ENCODE results near the gene CBX6.

The CBX6 gene

DNA sequence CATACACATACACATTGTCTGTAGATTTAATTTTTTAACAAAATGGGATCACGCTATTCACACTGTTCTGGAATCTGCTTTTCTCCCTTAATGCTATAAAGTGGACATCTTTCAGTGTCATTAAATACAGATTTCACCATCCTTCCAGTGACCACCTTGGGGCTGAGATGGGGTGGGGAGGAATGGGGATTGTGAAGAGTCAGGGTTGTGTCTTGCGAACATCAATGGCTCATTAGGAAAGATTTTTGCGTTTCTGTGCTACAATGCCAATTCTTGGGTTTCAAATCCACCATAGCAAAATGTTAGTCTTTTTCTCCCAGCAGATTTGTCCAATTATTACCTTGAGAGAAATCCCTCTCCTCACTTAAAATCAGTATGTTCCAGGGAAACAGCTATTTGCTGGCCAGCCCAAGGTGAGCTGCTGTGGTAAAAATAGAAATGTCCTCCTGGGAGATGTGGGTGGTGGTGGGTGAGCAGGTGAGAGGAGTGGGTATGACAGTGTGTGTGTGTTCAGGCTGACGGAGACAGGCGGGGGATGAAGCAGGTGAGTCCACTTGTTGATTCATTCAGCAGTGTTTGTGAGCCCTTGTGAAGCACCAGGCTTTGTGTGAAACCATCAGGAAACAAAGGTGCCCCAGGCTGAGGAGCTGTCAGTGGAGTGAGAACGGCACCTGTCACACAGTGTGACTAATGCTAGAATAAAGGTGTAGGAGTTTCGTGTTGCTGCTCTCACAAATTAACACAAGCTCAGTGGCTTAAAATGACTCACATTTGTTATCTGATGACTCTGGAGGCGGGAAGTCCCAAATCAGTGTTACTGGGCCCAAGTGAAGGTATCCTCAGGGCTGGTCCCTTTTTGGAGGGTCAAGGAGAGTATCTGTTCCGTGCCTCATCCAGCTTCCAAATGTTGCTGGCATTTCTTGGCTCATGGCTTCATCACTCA, 1.7 kb upstream of the CBX6 start:
- peak; percentile 91 for DNase-seq (ENCODE audit: low spot score)

DNA sequence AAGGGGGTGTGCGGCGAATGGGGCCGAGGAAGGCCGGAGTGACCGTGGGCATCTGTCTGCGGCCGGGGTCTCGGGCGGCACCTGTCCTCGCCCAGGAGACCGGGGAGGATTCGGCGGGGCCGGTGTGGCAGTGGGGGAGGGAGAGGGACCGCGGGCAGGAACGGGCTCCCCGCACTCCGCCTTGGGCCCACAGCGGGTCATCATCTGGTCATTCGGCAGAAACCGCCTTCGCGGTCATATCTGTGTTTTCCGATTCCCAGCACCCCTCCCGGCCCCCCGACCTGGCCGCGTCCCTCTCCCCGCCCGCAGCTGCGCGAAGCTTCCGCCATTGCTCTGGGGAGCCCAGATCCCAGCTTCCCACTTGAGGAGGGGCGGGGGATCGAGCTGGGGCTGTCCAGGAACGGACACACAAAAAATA, 824 bp upstream of the CBX6 start:
- no peak for DNase-seq (ENCODE audit: low spot score)

DNA sequence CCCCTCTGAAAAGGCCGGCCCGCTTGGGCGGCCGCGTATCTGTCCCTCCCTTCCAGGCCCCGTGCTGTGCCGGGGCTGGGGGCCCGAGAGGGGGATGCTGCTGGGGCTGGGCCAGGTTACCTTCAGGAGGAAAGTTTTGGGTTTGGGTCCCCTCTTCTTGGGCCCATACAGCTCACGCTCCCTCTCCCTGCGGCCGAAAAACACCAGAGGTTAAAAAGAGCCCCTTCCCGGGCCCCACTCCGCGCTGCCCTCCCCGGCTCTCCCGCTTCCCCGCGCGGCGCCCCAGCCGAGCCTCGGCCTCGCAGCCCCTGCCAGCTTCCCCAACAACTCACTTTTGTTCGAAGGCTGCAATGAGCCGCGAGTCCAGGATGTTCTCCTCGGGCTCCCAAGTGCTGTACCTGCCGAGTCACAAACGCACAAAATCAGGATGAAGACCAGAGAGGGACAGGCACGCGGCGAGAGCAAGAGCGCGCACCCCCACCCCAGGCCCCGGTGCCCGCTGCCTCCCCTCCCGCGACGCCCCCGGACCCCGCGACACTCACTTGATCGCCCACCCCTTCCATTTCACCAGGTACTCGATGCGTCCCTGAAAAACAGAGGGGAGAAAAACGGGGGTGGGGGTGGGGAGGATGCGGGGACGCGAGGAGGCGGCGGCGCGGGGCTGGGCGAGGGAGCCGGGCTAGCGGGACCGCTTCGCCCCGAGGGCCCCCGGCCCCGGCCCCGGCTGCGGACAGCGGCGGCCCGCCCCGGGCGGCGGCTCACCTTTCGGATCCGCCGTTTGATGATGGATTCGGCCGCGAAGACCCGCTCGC, 450 bp downstream of the CBX6 start:
- DNase-seq (ENCODE audit: low spot score): no peak

DNA sequence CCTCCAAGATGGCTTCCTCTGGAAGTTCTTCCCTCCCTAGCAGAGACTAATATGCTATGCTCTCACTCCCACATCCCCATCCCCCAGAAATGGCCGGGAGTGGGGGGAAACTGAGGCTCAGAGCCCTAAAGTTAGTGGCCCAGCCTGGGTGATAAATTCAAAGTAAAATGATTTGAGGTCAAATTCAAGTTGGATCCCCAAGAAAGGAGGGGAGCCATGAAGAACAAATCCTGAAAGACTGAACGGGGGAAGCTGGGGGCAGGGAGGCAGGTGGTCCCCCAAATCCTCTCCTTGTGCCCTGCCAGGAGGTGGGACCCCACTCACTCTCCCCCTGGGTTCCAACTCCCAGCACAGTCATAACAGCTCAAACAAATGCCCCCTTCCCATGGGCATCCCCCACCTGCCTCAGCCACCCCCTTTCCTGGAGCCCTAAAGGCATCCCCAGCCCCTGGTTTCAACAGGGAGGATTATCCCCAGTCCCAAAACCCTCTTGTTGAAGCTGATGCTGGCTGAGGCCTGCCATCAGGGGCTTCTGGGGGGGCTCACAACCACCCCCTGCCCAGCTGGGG, 1.1 kb downstream of the CBX6 start:
- DNase-seq (ENCODE audit: low spot score): no peak

DNA sequence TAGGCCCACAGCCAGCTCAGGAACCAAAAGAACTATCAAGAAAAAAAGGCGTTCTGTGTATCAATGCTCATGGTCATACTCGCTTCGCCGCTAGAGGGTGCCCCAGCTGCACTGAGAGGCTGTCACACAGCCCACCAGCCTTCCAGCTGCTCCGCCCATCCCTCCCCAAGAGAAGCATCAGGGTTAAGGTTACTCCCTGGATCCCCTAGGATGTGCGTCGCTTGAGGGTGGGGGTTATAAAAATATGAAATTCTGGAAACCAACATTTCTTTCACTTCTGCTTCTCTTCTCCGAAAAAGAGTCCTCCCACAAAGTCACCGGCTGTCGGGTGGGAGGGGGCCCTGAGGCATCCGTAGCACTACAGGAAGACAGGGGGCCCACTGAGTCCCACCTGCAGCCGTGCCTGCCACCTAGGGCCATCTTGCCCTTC, 1.7 kb downstream of the CBX6 start:
- peak; percentile 87 for DNase-seq (ENCODE audit: low spot score)

DNA sequence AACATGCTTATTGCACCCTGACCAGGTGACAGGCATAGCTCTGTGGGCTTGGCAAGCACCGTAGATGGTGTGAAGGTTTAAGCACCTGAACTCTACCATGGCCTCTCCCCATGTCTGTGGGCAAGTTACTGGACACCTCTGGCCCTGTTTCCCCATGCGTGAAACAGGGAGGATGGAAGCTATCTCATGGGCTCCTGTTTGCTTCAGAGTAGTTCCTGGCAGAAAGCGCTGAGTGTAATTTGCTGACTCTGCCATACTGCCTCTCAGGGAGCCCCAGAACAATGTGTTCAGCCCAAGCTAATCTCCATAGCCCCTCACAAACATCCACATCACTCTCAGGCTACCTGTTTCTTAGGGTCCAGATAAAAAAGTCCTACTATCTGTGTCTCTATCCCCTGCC, 2.4 kb downstream of the CBX6 start:
- no peak for DNase-seq (ENCODE audit: low spot score)

DNA sequence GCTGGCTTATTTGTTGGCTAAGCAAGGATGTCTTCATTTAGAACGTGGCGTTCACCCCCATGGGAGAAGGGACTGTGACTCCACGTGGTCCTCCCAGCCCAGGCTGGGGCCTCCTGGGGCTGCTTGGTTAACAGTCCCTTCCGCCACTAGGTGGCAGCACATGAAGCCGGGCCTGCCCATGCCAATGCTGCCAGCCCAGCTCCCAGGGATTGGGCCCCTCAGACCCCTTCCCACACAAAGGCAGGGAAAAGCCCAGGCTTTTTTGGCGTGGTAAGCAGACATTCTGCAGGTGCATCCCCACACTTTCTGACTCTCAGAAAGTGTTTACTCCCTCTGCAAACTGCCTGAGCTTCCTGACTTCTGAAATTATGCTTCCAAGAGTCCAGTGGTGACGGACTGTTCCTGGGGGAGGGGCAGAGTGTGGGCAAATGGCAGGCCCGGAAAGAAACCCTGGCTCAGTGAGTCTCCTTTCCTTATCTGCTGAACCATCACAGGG, 3.1 kb downstream of the CBX6 start:
- peak; percentile 82 for DNase-seq (ENCODE audit: low spot score)

DNA sequence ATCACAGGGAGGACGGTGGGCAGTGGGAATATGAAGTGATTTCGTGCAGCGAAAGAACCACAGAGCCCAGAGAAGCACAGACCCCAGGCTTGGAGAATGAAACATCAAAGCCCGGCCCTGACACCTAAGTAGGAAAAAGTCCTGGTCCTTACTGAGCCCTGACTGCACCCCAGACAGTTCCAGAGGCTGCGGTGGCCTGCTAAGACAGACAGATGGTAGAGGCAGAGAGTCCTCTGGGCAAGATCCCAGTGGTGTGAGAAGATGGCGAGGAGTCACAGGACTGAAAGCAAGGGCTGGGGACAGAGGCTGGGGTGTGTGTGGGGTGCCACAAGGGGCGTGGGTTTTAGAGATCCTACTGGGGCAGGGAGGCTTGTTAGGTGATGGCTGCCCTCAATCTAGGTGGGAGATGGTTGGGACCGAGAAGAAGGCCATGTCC, 3.7 kb downstream of the CBX6 start:
- DNase-seq (ENCODE audit: low spot score): no peak

DNA sequence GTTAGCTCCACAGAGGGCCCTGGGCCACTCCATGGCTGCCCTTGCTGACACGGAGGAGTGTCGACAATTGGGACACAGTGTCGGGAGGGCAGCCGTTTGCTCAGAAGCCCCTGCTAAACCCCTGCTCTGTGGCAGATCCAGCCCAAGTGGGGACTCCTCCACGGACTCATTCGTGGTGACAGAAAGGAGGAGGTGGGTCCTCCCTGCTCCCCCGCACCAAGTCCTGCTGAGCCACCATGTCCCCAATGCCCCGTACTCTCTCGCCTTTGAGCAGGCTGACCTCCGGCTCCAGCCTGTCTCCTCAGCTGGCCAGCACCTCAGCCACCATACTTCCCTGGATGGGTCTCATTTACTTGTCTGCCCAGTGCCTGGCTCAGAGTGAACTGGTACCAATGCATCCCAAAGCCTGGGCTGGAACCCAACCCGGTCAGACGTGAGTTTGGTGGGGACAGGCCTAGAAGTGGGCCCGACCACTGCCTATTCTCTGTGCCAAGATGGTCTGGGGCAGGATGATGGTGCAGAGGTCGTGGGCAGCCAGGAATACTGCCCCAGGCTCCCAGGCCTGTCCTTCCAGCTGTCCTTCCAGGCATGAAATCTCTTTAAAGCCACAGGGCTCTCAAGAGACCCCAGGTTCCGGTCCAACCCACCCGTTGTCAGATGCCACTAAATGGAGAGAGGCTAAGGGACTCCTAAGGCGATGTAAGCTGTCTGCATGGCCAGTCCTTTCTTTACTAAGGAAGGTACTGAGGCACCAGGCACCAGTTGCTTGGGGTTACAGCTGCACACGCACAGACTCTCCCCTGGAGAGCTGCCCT, 4.3 kb downstream of the CBX6 start:
- DNase-seq (ENCODE audit: low spot score): no peak

DNA sequence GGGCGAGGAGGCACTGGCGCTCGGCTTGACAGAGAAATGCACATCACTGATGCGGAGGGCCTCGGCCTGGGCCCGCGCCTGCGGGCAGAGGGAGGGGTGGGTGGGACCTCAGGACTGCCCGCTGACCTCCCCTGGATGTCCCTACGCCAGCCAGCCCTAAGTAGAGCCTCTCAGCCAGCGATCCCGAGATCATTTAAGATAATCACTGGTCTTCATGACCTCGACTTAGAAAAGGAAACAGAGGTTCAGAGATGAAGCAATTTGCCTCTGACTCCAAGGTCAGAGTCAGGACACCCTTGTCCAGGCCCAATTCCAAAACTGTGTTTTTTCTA, 4.9 kb downstream of the CBX6 start:
- DNase-seq (ENCODE audit: low spot score): no peak

DNA sequence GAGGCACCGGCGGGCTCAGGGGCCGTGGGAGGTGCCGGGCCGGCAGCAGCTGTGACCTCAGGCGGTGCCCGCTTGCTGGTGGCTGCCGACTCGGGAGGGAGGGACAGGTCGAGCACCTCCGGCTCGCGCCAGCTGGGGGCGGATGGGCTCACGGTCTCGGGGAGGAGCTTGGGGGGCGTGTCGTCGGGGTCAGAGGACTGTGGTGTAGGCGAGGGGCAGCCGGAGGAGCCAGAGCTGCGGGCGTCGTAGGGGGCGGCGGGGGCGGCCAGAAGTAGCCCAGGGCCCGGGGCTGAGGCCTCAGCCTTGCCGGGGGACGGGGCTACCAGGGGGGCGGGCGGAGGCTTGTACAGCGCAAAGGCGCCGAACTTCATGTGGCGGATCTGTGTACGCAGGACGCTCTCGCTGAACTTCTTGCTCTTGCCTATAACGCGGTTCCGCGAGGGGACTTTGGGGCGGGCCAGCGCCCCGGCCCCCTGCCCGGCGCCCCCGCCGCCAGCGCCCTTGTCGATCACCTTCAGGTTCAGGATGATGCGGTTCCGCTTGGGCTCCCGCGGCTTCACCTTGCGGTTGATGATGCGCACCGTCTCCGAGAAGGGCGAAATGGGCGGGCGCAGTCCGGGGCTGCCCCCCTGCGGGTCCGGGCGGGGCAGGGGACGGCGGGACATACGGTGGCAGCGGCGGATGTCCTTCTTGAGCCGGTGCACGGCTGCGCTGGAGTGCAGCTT, 5.5 kb downstream of the CBX6 start:
- DNase-seq (ENCODE audit: low spot score): no peak

DNA sequence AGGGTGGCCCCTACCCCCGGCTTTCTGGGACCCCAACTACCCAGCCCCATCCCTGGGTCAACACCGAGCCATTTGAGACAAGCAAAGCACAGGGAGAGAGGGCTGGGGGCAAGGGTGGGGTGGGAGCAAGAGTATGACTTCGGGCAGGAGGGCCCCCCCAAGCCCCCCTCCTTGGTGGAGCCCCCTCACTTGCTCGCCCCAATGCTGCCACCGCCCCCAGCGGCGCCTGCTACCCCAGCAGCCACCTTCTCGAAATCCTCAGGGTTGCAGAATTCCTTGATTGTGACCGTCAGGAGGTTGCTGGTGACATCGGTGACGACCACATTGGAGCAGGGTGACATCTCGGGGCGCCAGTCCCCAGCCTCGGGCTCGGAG, 6.0 kb downstream of the CBX6 start:
- no peak for DNase-seq (ENCODE audit: low spot score)

DNA sequence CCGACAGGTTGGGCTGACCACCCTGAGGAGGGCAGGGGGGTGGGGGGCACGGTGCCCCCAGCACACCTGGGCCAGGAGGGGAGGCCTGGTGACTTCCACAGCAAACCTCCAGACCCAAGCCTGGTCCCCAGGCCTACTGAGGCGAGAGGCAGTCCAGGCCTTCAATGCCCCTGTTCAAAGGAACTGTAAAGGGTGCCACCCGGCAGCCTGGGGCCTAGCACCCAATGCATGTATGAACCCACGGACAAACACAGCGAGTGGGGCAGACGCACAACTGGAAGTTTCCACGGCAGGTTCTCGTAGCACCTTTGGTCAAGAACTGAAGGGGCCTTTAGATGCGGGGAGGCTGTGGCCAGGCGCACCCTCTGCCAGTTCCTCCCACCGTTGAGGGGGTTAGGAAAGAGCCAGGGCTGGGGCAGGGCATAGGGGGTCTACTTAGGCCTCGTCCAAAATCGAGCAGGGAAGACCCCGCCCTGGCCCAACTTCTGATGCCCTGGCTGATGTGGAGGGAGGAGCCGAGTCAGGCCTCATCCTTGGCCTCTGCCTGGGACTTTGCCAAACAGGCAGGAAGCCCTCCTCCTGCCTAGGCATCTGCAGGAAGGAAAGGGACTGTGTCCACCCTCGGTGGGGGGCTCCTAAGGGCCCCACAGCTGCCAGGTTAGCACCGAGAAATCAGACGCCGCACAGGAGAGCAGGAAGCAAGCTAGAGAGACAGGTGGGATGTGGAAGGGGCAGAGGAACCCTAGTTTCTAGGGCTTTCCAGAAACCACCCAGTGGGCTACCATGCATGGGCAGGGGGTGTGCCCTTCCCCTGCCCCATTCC, 6.6 kb downstream of the CBX6 start:
- DNase-seq (ENCODE audit: low spot score): no peak

DNA sequence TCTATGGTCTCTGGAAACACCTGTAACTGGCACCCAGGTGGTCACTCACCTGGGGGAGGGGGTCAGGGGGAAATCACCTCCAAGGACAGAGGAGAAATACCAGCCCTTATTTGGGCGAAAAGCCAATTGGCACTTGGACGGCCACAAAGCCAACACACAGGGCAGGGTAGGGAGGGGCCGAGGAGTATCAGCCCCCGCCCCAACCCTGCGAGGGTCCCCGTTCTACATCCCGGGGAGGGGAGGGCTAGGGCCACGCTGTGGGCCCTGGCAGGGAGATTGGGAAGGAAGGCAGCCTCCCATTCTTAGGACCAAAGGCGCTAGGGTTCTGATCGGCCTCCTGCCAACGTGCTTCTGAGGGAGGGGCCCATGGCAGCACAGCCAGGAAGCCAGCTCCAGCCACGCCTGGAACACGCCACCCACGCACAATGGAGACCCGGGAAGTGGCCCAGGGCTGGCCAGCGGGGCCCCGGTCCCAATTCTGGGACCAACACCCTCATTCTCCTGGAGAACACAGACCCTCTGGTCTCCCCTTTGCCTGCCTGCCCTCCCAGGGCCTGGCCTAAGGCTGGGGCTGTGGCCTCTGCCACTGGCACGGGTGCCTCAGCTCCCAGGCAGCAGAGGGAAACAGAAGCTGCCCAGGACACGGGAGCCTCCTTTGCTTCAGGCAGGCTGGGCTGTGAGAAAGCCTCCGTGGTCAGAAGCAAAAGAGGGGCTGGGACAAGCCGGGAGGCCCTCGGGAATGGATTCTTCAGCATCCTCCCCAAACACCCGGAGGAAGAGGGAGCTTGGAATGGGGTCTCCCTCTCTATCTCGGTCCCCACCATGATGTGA, 7.4 kb downstream of the CBX6 start:
- DNase-seq (ENCODE audit: low spot score): no peak

DNA sequence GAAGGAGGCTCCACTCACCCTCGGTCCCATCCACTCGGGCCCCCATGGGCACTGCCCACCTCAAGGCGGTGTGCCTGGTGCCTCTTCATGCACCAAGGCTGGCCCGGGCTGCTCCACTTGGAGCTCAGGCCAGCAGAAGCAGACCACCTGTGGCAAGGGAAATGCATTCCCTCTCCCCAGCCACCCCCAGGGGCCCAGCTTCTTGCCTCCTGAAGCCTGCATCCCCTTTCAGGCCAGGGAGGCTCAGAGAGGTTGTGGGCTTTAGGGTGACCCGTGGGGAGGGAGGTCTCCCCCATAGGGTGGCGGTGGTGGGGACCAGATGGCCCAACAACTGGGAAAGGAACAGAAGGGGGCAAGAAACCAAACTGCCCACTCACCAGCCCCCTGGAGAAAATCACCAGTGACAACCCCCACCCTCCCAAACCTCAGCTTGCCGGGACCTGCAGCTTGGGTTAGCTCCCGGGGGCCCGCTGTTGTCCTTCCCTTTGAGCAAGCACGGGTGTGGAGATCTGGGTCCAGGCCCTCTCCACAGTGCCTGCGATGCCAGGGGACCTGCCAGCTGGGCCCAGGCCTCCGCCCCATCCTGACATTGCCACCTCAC, 8.4 kb downstream of the CBX6 start:
- no peak for DNase-seq (ENCODE audit: low spot score)

DNA sequence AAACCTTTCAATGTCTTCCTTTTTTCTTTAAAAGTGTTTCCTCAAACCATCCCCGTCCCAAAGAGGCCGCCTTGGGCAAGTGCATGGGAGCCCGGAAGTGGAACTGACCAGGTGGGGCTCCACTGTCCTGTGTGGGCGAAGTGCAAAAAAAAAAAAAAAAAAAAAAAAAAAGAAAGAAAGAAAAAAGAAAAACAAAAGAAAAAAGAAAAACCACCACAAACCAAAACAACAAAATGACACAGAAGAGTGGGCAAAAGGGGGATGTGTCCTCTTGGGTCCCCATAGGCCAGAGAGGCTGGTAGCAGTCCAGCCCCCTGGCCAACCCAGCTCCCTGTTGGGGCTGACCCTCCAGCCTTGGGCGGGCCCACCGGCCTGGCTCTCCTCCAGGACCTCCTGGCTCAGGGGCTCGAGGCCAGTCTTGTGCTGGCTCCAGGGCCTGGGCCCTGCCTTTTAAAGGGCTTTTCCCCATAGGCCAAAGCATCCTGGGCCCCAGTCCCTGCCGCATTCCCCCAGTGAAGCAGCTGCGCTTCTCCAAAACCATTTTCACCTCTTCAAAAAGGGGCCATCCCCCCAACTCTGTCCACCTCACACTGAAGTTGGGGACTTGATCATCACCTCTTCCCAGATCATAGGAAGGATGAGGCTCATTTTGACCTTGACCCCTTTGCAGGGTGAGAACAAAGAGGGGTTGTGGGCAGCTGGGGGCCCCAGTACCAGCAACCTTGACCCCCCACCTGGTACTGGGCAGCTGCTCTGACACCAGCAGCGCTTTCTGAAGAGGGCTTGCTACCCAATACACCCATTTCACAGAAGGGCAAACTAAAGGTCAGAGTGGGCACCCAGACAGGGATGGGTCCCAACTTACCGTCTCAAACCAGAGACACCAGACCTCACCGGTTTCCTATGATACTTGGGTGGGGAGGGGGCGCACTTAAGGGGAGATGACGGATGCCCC, 9.4 kb downstream of the CBX6 start:
- no peak for DNase-seq (ENCODE audit: low spot score)

DNA sequence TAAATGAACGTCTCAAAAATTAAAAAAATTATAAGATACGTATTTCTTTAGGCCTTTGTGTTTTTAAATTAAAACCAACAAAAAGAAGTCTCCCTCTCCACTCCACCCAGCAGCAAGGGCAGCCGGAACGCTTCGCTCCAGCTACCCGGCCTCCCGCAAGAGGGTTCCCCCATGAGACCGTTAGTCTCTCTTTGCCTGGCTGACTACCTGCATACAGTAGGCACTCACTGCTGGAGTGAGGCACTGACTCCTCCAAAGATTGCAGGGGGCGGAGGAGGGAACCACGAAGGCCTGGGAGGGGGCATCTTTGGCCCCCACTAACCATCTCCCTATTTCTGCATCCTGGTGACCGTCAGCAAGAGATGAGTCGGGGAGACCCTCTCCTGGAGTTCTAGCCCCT, 10.1 kb downstream of the CBX6 start:
- DNase-seq (ENCODE audit: low spot score): no peak
